Fibroblast of lung (primary cell): ENCODE results near the gene SHROOM3.

ENCODE experiments used
- CTCF ChIP-seq, 2 donors: IDR thresholded peaks in 1 of 2; conservative IDR thresholded peaks in 1 of 2; 1 replicate in 1 of 2; 2 replicates in 1 of 2; pipeline ENCODE4 v1.5.1; 2011 to 2012; ENCODE audit warnings: low read length in 2 of 2, control low read depth in 1 of 2, inconsistent platforms in 1 of 2, low read depth in 1 of 2, mild to moderate bottlenecking in 1 of 2
- EZH2 ChIP-seq: IDR thresholded peaks from 2 replicates; pipeline ENCODE4 v1.5.1; 2012; ENCODE audit warnings: low read length, control low read depth, mild to moderate bottlenecking; ENCODE audit errors: missing control alignments

- TF ChIP-seq CTCF (conservative IDR thresholded peaks at IDR 0.05 in 1 of 2, IDR thresholded peaks at IDR 0.05 in 1 of 2; ENCODE audit: low read depth in 1 of 2, low read length in 2 of 2) (no peak), EZH2 (no peak)
Observed at GRCh38 chr4:76535603-76536372, 100.8 kb downstream of the SHROOM3 start.
